HEK293T (cell line): ENCODE data around the gene FDXACB1.

ENCODE experiments used
- CTCF ChIA-PET: fragments of 350-600 bp; formaldehyde crosslinking; extraction: SDS; loops from one replicate; lab custom pipeline; 2021; ENCODE audit warnings: antibody characterized with exemption, inconsistent platforms; lab: Yijun Ruan, JAX
- POLR2A ChIA-PET: fragments of 350-600 bp; formaldehyde crosslinking; extraction: SDS; loops from one replicate; lab custom pipeline; 2020; ENCODE audit warnings: antibody characterized with exemption, inconsistent platforms; lab: Yijun Ruan, JAX
- DNase-seq: peaks from one replicate; pipeline ENCODE4 v3.0.0; 2012; ENCODE audit warnings: mixed read lengths; ENCODE audit errors: extremely low spot score
- ARNT ChIP-seq: fragments of 450-650 bp; IDR thresholded peaks from 2 replicates; pipeline ENCODE4 v1.6.1; 2017; ENCODE audit warnings: mild to moderate bottlenecking
- BHLHE40 ChIP-seq: fragments of 450-650 bp; IDR thresholded peaks from 2 replicates; pipeline ENCODE4 v1.6.1; 2016; ENCODE audit warnings: mild to moderate bottlenecking, moderate library complexity, borderline replicate concordance
- CTBP1 ChIP-seq: fragments of 450-650 bp; IDR thresholded peaks from 2 replicates; pipeline ENCODE4 v1.6.1; 2016; ENCODE audit warnings: borderline replicate concordance
- ELF4 ChIP-seq: fragments of 450-650 bp; IDR thresholded peaks from 2 replicates; pipeline ENCODE4 v1.6.1; 2017; ENCODE audit warnings: antibody characterized with exemption
- FOXA1 ChIP-seq: fragments of 450-650 bp; IDR thresholded peaks from 2 replicates; pipeline ENCODE4 v1.6.1; 2016; ENCODE audit warnings: mild to moderate bottlenecking
- FOXK2 ChIP-seq: fragments of 450-650 bp; IDR thresholded peaks from 2 replicates; pipeline ENCODE4 v1.6.1; 2016; ENCODE audit warnings: mild to moderate bottlenecking
- FOXM1 ChIP-seq: fragments of 450-650 bp; IDR thresholded peaks from 2 replicates; pipeline ENCODE4 v1.6.1; 2017; ENCODE audit warnings: mild to moderate bottlenecking, borderline replicate concordance
- HDGF ChIP-seq: fragments of 450-650 bp; IDR thresholded peaks from 2 replicates; pipeline ENCODE4 v1.6.1; 2017; ENCODE audit warnings: antibody characterized with exemption, borderline replicate concordance
- L3MBTL2 ChIP-seq: fragments of 450-650 bp; conservative IDR thresholded peaks from 2 replicates; pipeline ENCODE4 v1.6.1; 2016; ENCODE audit warnings: mild to moderate bottlenecking
- LEF1 ChIP-seq: fragments of 450-650 bp; IDR thresholded peaks from 2 replicates; pipeline ENCODE4 v1.6.1; 2017; ENCODE audit warnings: mild to moderate bottlenecking, borderline replicate concordance
- NFRKB ChIP-seq: fragments of 450-650 bp; IDR thresholded peaks from 2 replicates; pipeline ENCODE4 v1.6.1; 2016; ENCODE audit warnings: mild to moderate bottlenecking, moderate library complexity
- SP1 ChIP-seq: fragments of 450-650 bp; IDR thresholded peaks from 2 replicates; pipeline ENCODE4 v1.6.1; 2017
- SUZ12 ChIP-seq: fragments of 450-650 bp; IDR thresholded peaks from 2 replicates; pipeline ENCODE4 v1.6.1; 2016; ENCODE audit warnings: mild to moderate bottlenecking
- TARDBP ChIP-seq: fragments of 450-650 bp; IDR thresholded peaks from 2 replicates; pipeline ENCODE4 v1.6.1; 2016
- ZNF384 ChIP-seq: fragments of 450-650 bp; IDR thresholded peaks from 2 replicates; pipeline ENCODE4 v1.6.1; 2016
- TF ChIP-seq, protein P1 (sequence below): fragments of 450-650 bp; IDR thresholded peaks from 2 replicates; pipeline ENCODE4 v1.6.1; 2016

The FDXACB1 gene

DNA sequence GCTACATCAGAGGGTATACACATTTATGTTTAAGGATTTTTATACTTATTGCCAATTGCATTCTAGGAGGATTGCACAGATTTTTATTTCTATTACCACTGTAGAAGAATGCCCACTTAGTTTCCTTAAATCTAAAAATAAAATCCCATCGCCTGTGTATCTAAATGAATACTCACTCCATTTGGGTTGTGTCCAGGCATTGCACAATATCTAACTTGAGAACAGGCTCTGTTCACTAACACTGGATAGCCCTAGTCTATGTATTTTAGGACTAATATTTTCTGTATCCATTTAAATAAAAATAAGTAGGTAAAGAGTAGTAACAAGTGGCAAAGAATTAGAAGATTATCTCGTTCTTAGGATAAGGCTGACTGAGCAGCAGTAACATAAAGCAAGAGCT, 43.8 kb upstream of the FDXACB1 start:
- ChIA-PET POLR2A (no interaction called here), CTCF (interaction anchor here (0.7 kb wide), 1 partner anchor 11 kb away, joined by 3 read pairs; no protein-coding TSS in a partner anchor)
- no peak for DNase-seq
- TF ChIP-seq SP1 (no peak), SUZ12 (no peak), ZNF384 (no peak)

DNA sequence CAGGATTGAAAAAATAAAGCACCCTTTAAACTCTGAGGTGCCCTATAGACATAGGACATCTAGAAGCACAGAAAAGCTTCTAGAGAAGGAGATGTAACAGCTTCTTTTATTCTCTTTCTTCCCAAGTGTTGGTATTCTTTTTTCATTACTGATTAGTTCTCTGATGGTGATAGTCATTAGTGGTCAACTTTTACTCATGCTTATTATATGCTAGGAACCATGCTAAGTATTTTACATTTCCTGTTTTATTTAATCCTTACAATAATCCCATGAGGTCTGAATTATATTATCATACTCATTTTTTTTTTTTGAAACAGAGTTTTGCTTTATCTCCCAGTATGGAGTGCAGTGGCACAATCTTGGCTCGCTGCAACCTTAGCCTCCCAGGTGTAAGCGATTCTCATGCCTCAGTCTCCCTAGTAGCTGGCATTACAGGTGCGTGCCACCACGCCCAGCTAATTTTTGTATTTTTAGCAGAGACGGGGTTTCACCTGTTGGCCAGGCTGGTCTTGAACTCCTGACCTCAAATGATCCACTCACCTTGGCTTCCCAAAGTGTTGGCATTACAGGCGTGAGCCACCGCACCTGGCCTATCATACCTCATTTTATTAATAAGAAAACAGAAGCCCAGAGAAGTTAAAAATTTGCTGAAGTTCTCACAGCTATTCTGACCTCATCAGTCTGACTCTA, 42.7 kb upstream of the FDXACB1 start:
- TF ChIP-seq L3MBTL2, result no peak
- TF ChIP-seq ELF4, result no peak
- TF ChIP-seq SP1, result no peak
- no peak for TF ChIP-seq FOXM1
- TF ChIP-seq FOXK2, result no peak
- no peak for TF ChIP-seq LEF1
- TF ChIP-seq FOXA1, result no peak
- TF ChIP-seq TARDBP, result no peak
- no peak for TF ChIP-seq BHLHE40
- no peak for TF ChIP-seq NFRKB
- no peak for TF ChIP-seq ARNT
- TF ChIP-seq, protein P1, sequence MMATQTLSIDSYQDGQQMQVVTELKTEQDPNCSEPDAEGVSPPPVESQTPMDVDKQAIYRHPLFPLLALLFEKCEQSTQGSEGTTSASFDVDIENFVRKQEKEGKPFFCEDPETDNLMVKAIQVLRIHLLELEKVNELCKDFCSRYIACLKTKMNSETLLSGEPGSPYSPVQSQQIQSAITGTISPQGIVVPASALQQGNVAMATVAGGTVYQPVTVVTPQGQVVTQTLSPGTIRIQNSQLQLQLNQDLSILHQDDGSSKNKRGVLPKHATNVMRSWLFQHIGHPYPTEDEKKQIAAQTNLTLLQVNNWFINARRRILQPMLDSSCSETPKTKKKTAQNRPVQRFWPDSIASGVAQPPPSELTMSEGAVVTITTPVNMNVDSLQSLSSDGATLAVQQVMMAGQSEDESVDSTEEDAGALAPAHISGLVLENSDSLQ, result no peak
- TF ChIP-seq ZNF384, result no peak
- TF ChIP-seq CTBP1, result no peak
- no peak for TF ChIP-seq SUZ12
- no peak for TF ChIP-seq HDGF
- ChIA-PET POLR2A (no interaction called here), CTCF (no interaction called here)
- DNase-seq, result no peak

DNA sequence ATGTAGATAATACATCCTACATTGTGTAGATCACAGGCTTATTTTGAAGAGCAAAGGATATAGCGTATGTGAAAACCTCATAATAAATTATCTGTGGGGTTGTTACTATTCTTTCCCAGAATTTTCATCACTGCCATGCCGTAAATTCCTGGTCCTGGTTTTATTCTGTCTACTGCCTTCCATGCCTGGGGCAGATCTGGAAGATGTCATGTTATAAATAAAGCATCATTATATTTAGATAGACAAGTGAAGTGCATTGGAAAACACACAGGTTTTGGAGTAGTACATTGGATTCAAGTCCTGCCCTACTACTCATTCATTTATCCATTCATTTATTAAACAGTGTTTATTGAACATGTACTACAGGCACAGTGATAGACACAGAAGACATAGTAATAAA, 41.9 kb upstream of the FDXACB1 start:
- CTCF ChIA-PET, result no interaction called here

DNA sequence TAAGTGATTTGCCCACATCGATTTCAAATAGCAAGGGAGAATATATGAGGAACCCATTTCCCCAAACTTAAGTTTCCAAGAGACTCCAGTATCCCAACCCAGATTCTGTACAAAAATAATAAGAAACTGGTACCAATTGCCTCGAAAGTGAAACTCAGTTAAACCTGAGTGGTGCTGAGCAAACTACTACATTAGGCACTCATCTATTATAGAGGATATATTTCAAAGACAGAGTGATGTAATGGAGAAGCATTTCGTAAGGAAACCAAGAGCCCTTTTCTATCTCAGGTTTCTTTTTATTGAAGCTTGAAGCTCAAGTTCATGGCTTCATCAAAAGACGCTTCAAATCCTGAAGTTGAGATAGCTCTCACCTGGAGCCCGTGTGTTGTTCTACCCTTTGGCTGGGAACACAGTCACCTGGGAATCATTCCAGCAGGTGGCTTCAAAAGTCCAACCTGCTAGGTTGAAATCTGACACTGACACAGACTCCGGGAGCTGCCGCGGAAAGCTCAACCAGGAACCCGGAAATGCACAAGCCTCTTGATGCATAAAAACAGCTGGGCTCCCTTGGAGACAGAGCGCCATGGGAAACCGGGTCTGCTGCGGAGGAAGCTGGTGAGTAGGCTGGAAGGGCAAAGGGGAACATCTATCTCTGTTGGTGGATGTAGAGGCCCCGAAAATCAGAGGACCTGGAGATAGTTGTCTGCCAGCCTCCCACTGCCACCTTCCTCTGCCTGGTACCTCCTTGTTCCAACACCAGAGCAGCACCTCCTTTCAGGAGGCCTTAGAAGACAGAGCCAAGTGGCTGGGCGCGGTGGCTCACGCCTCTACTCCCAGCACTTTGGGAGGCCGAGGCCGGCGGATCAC, 39.7 kb upstream of the FDXACB1 start, which contains the start of gene C11orf52:
TSS of gene C11orf52 (plus strand) at position 524 of the 867 bp plus-strand sequence. CDS start at position 584, 60 bp downstream.
- ChIA-PET POLR2A (interaction anchor here (0.9 to 1.2 kb wide), 2 partner anchors 8 to 123 kb away, joined by 3 to 7 read pairs; no protein-coding TSS in a partner anchor), CTCF (no interaction called here)
- no peak for TF ChIP-seq SP1
- TF ChIP-seq FOXA1, result no peak
- TF ChIP-seq ELF4, result peak; percentile 75
- DNase-seq, result peak; percentile 51

More for the DNA sequence above, 41.9 kb upstream of the FDXACB1 start:
- POLR2A ChIA-PET, result no interaction called here
- TF ChIP-seq FOXK2, result no peak
- TF ChIP-seq FOXA1, result no peak
- TF ChIP-seq SUZ12, result no peak
- TF ChIP-seq TARDBP, result no peak
- TF ChIP-seq, protein P1, result no peak
- no peak for TF ChIP-seq BHLHE40
- no peak for TF ChIP-seq ARNT
- no peak for TF ChIP-seq ELF4
- TF ChIP-seq CTBP1, result no peak
- TF ChIP-seq L3MBTL2, result no peak
- no peak for TF ChIP-seq NFRKB
- no peak for TF ChIP-seq HDGF
- DNase-seq, result no peak

DNA sequence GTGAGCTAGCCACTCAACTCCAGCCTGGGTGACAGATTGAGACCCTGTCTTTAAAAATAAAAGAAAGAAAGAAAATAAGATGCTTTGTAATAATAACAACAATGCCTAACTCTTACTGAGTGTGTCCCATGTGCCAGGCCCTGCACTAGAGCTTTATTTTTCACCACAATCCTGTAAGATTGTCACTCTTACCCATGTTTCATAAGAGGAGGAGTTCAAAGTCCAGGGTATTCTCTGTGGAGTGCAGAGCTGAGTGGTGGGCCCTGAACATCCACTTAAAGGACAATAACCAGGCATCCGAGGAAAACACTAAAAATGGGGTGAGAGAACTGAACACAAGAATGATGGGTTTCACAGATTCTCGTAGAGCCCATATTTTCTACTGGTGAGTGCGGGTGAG, 38.8 kb upstream of the FDXACB1 start:
- POLR2A ChIA-PET, result interaction anchor here (1.6 kb wide), 1 partner anchor 9 kb away, joined by 8 read pairs; no protein-coding TSS in a partner anchor
- no peak for TF ChIP-seq HDGF
- DNase-seq, result no peak
- CTCF ChIA-PET, result no interaction called here

DNA sequence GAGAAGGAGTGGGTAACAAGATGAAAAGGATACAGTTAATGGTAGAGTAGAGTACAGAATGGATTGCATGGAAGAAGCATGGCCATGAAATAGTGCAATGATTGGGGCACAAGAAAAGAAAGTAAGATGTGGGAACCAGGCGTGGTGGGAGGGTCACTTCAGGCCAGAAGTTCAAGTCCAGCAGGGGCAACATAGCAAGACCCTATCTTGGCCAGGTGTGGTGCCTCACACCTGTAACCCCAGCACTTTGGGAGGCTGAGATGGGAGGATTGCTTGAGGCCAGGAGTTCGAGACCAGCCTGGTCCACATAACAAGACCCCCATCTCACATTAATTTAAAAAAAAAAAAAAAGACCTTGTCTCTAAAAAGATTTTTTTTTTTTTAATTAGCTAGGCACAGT, 38.3 kb upstream of the FDXACB1 start:
- TF ChIP-seq L3MBTL2 (no peak), BHLHE40 (no peak), FOXK2 (no peak), ELF4 (no peak), TARDBP (no peak), SP1 (no peak), SUZ12 (no peak), ARNT (no peak), ZNF384 (no peak), CTBP1 (no peak), NFRKB (no peak), LEF1 (no peak), FOXA1 (no peak), FOXM1 (no peak), HDGF (no peak)
- TF ChIP-seq, protein P1, result no peak
- ChIA-PET POLR2A (interaction anchor here (1.6 kb wide), 1 partner anchor 9 kb away, joined by 8 read pairs; no protein-coding TSS in a partner anchor), CTCF (no interaction called here)
- no peak for DNase-seq
